ENCODE data around the gene DIPK1A.

DIPK1A gene

DNA sequence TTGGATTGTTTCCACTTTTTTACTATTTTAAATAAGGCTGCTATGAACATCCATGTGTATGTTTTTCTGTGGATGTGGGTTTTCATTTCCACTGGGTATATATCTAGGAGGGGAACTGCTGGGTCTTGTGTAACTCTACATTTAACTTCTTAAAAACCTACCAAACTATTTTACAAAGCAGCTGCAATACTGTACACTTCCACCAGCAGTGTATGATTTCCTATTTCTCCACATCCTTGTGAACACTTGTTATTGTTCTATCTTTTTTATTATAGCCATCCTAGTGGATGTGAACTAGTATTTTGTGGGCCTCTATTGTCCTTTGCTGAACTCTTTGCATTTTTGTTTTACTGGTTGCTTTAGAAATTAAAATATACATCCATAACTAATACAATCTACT is 33.4 kb downstream of the DIPK1A start:
- no peak overlapping the region for H3K4me3 ChIP-seq (ENCODE audit: low read length)
- DNase-seq (ENCODE audit: low read depth): no peak
- TF ChIP-seq, protein P1, sequence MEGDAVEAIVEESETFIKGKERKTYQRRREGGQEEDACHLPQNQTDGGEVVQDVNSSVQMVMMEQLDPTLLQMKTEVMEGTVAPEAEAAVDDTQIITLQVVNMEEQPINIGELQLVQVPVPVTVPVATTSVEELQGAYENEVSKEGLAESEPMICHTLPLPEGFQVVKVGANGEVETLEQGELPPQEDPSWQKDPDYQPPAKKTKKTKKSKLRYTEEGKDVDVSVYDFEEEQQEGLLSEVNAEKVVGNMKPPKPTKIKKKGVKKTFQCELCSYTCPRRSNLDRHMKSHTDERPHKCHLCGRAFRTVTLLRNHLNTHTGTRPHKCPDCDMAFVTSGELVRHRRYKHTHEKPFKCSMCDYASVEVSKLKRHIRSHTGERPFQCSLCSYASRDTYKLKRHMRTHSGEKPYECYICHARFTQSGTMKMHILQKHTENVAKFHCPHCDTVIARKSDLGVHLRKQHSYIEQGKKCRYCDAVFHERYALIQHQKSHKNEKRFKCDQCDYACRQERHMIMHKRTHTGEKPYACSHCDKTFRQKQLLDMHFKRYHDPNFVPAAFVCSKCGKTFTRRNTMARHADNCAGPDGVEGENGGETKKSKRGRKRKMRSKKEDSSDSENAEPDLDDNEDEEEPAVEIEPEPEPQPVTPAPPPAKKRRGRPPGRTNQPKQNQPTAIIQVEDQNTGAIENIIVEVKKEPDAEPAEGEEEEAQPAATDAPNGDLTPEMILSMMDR (conservative IDR thresholded peaks at IDR 0.05; ENCODE audit: low read depth, low read length): no peak

GRCh38 chr1:92926873-92927272 is 34.4 kb downstream of the DIPK1A start:
- TF ChIP-seq, protein P1 (conservative IDR thresholded peaks at IDR 0.05; ENCODE audit: low read depth, low read length): no peak
- no peak overlapping the region for H3K4me3 ChIP-seq (ENCODE audit: low read length)
- no peak for DNase-seq (ENCODE audit: low read depth)

DNA sequence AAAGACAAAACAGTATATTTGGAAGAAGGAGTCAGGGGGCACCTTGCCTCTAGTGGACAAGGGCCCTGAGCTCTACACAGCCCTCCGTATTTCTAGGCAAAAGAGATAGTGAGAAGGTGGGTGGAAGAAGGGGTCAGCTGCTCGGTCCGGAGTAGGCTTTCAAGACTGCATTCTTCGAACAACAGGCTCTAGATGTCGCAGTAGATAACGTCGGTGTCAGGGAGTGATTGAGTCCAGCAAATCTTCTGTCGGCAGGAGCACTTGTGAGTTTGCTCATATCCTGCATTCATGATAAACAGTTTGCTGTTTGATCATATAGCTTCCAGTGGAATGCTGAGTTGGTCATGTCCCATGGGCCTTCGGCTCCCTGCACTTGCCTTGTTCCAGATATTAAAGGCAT is 36.8 kb downstream of the DIPK1A start:
- DNase-seq (ENCODE audit: low read depth): no peak
- H3K4me3 ChIP-seq (ENCODE audit: low read length): no peak overlapping the region
- TF ChIP-seq, protein P1 (conservative IDR thresholded peaks at IDR 0.05; ENCODE audit: low read depth, low read length): no peak

- H3K4me3 ChIP-seq (ENCODE audit: low read length): no peak overlapping the region
- TF ChIP-seq, protein P1 (conservative IDR thresholded peaks at IDR 0.05; ENCODE audit: low read depth, low read length): no peak
- DNase-seq (ENCODE audit: low read depth): no peak
These were observed 37.6 kb downstream of the DIPK1A start for GRCh38 chr1:92923664-92924063.

DNA sequence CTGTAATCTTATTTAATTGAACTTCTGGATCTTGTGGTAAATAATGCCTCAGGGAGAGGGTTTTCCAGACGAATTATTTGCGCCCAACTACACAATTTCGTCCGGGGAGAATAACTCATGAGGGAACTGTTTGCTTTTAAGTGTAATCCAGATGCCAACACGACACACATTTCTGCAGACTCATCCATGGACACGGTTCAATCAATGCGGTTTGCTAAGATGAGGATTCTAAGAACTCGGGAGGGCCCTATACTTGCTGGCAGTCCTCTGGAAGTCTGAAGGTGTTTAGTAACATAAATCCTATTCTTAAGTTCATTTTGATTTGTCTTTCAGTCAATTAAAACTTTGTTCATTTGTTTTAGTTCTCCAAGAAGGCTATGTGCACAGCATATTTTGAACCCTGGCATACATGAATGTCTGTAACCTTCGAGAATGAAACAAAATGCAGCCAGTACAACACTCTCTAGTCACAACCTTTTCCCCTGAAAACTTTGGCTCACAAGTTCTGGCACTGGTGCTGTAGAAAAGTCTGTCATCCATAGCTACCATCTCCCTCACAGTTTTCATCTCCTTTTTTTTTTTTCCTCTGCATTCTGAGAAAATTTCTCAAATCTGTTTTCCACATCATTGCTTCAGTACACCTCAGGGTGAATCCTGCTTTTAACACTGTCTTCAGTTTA is 38.8 kb downstream of the DIPK1A start:
- TF ChIP-seq, protein P1 (conservative IDR thresholded peaks at IDR 0.05; ENCODE audit: low read depth, low read length): no peak
- H3K4me3 ChIP-seq (ENCODE audit: low read length): no peak overlapping the region
- DNase-seq (ENCODE audit: low read depth): peak; percentile 32

- DNase-seq (ENCODE audit: low read depth): no peak
- no peak overlapping the region for H3K4me3 ChIP-seq (ENCODE audit: low read length)
- TF ChIP-seq, protein P1 (conservative IDR thresholded peaks at IDR 0.05; ENCODE audit: low read depth, low read length): no peak
These were observed 39.9 kb downstream of the DIPK1A start for GRCh38 chr1:92921031-92922023.

All from retinal pigment epithelial cell (primary cell).